Muscle of leg (tissue), 11 donors: ENCODE data around the gene TMEM164. TPM values are rescaled to one million over a fixed set of nuclear protein-coding genes. Genes with fewer than 3 reads are reported as not detected.
"Not testable (repeated sequence)": the region's sequence is repeated elsewhere in the genome, so short reads cannot be mapped to it uniquely, and the experiment has no call there.

ENCODE experiments used
- DNase-seq: peaks from one replicate; pipeline ENCODE4 v3.0.0; 2013
- H3K27ac ChIP-seq: one replicate; pipeline ENCODE4 v1.5.1; 2013; ENCODE audit warnings: mild to moderate bottlenecking, low read length, control low read depth
- H3K27me3 ChIP-seq: one replicate; pipeline ENCODE4 v1.6.1; 2013; ENCODE audit warnings: low read length; ENCODE audit not compliant: control insufficient read depth, insufficient read depth
- H3K36me3 ChIP-seq: one replicate; pipeline ENCODE4 v1.6.1; 2013; ENCODE audit warnings: low read length; ENCODE audit not compliant: control insufficient read depth, insufficient read depth
- H3K4me1 ChIP-seq: one replicate; pipeline ENCODE4 v1.6.1; 2013; ENCODE audit warnings: low read length; ENCODE audit not compliant: control insufficient read depth, insufficient read depth
- H3K4me3 ChIP-seq: one replicate; pipeline ENCODE4 v1.5.1; 2013; ENCODE audit warnings: low read length, control low read depth
- H3K9me3 ChIP-seq: replicated peaks from 2 replicates; pipeline ENCODE4 v1.6.1; 2013; ENCODE audit warnings: low read depth, low read length; ENCODE audit not compliant: control insufficient read depth
- WGBS: methylation state at CpG from one replicate; pipeline ENCODE4 v1.1.5; 2013; ENCODE audit warnings: missing lambda C conversion rate; ENCODE audit not compliant: insufficient coverage; 5-methylcytosine and 5-hydroxymethylcytosine counted together
- polyA plus RNA-seq, 8 donors: library from polyadenylated mRNA; unstranded; fragments of 120-200 nt; gene quantifications; one replicate each; pipeline versions ENCODE4 v1.2.1 to v1.2.3, GENCODE V29; 2013; ENCODE audit warnings: inconsistent platforms in 1 of 8, low replicate concordance in 1 of 8; ENCODE audit not compliant: insufficient read length in 8 of 8, insufficient read depth in 1 of 8
- total RNA-seq: library from RNA; stranded (reverse); fragments of 120-200 nt; gene quantifications from one replicate; pipeline ENCODE4 v1.2.4, GENCODE V29; 2013

TMEM164 gene
- total and polyA plus RNA-seq, 9 donors = 17.9 to 33.5 (median 26.3) TPM

DNA sequence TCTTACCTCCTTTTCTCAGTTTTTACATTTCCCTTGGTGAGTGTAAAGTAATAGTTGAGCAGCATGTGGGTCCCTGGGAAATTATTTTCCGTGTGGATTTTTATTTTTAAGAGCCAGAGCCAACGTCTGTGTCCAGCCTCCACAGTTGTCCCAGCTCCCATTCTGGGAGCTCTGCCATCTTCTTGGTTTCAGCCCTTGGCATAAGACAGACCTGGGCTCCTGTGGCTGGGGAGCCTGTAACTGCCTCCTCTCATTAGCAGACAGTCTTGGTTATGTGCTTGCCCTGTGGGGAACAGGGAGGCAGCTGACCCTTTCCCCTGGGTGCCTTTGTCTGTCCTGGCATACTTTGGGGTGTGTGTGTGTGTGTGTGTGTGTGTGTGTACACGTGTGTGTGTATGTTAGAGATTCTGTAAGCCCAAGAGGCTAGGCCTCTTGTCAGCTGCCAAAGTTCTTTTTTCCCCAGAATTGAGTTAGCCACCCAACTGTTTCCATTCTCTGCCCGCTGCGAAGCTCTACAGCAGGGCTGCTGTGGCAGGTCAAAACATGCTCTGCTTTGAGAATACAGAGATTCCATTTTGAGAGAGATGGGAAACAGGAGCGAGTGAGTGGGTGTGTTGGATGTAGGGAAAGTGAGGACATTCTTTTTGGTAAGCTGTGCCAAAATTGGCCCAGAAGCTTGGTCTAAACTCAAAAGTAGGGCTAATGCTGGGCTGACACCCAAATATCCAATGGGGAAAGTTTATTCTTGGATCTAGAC is 140.7 kb downstream of the TMEM164 start:
- WGBS = 30% methylated on average over 3 of the region's 6 CpGs
- peaks cover 10% of the 10 kb centered on the region for H3K4me1 ChIP-seq
- DNase-seq = peak; percentile 49
- H3K4me3 ChIP-seq = no peak overlapping the region
- H3K9me3 ChIP-seq = no peaks in the 10 kb centered on the region
- H3K36me3 ChIP-seq = peaks cover 7% of the 10 kb centered on the region
- peak overlapping the region; percentile 25 for H3K27ac ChIP-seq
- H3K27me3 ChIP-seq = peaks cover 22% of the 10 kb centered on the region

DNA sequence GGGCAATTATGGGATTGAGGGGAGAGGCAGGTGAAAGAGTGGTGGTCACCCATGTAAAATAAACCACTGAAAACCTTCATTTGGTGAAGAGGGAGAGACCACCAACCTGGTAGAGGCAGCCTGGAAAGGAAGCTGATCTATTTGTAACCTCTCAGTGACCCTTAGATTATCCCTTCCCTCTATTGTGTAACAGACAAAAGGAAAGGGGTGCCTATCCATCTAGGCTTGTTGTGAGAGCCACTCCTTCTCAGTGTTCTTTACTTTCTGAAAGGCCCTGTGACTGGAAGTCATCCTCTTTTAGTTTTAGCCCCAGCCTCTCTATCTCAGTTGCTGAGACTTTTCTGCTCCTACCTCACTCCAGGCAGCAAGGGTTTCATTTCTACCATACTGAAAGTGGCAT is 142.4 kb downstream of the TMEM164 start:
- H3K4me1 ChIP-seq = peaks cover 10% of the 10 kb centered on the region
- no peak overlapping the region for H3K27ac ChIP-seq
- H3K9me3 ChIP-seq = no peaks in the 10 kb centered on the region
- no peak overlapping the region for H3K4me3 ChIP-seq
- H3K36me3 ChIP-seq = peaks cover 7% of the 10 kb centered on the region
- no peak for DNase-seq
- H3K27me3 ChIP-seq = peaks cover 20% of the 10 kb centered on the region

DNA sequence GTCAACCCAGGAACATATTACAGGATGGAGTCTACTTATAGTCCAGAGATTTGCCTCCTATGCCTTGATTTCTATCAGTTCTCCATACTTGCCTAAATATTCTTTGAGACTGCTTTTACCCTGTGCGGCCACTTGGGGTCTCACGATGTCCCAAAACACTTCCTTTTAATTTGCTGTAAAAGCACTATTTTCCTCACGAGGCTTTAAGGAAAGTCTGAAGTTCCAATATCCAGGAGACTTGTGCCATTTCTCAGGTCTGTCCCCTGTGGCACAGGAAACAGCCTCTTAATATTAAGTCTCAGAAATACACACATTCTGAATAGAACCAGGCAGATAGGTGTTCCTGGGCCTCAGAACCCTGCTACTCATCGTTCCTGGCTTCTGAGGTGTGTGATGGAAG is 142.9 kb downstream of the TMEM164 start:
- Histone ChIP-seq H3K4me3 (no peak overlapping the region), H3K9me3 (no peaks in the 10 kb centered on the region), H3K4me1 (peaks cover 10% of the 10 kb centered on the region), H3K36me3 (peaks cover 7% of the 10 kb centered on the region), H3K27ac (no peak overlapping the region), H3K27me3 (peaks cover 19% of the 10 kb centered on the region)
- peak; percentile 48 for DNase-seq
- 0% methylated on average over 3 of the region's 4 CpGs for WGBS

GRCh38 chrX:110146521-110146920 is 143.6 kb downstream of the TMEM164 start:
- no peaks in the 10 kb centered on the region for H3K9me3 ChIP-seq
- peaks cover 7% of the 10 kb centered on the region for H3K36me3 ChIP-seq
- H3K27me3 ChIP-seq = peaks cover 18% of the 10 kb centered on the region
- H3K27ac ChIP-seq = no peak overlapping the region
- H3K4me3 ChIP-seq = no peak overlapping the region
- DNase-seq = peak; percentile 74
- WGBS = no CpG with 5 or more reads among the region's 2 CpGs
- H3K4me1 ChIP-seq = peaks cover 10% of the 10 kb centered on the region

- WGBS = 80% methylated on average over 1 of the region's 2 CpGs
- Histone ChIP-seq H3K36me3 (no peaks in the 10 kb centered on the region), H3K9me3 (no peaks in the 10 kb centered on the region), H3K4me3 (no peak overlapping the region), H3K27me3 (peaks cover 9% of the 10 kb centered on the region), H3K4me1 (no peaks in the 10 kb centered on the region), H3K27ac (no peak overlapping the region)
- DNase-seq = no peak
Observed at GRCh38 chrX:110153244-110153643, 150.3 kb downstream of the TMEM164 start.

DNA sequence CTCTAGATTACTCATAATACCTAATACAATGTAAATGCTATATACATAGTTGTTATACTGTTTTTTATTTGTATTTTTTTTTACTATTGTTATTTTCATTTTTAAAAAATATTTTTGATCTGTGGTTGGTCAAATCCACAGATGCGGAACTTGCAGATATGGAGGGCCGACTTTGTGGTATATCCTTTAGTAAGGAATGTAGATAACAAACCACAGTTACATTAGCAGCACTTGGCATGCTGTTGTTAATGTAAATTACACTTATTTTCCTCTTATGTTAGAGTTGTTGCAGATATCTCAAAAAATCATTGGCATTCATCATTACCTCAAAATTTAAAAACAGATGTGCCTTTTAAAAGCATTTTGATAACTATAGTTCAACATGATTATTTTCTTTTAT is 151.0 kb downstream of the TMEM164 start:
- Histone ChIP-seq H3K36me3 (no peaks in the 10 kb centered on the region), H3K9me3 (no peaks in the 10 kb centered on the region), H3K4me3 (no peak overlapping the region), H3K4me1 (no peaks in the 10 kb centered on the region), H3K27ac (no peak overlapping the region), H3K27me3 (peaks cover 12% of the 10 kb centered on the region)
- no peak for DNase-seq
- WGBS = no CpG with 5 or more reads among the region's 2 CpGs

DNA sequence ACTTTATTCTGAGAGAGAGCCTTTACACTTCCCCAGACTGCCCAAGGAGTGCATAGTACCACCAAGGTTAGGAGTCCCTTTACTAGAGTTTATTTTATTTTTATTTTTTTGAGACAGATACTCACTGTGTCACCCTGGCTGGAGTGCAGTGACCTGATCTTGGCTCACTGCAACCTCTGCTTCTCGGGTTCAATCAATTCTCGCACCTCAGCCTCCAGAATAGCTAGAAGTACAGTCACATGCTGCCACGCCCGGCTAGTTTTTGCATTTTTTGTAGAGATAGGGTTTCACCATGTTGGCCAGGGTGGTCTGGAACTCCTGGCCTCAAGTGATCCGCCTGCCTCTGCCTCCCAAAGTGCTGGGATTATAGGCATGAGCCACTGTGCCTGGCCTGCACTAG is 151.4 kb downstream of the TMEM164 start:
- 50% methylated on average over 1 of the region's 5 CpGs for WGBS
- H3K36me3 ChIP-seq, DNase-seq, H3K4me3 ChIP-seq, H3K27ac ChIP-seq, H3K4me1 ChIP-seq, H3K9me3 ChIP-seq: not testable (repeated sequence)
- H3K27me3 ChIP-seq = peaks cover 15% of the 10 kb centered on the region

GRCh38 chrX:110155759-110156158 is 152.8 kb downstream of the TMEM164 start:
- peaks cover 3% of the 10 kb centered on the region for H3K4me1 ChIP-seq
- no peak for DNase-seq
- no CpG with 5 or more reads among the region's 1 CpG for WGBS
- H3K36me3 ChIP-seq = no peaks in the 10 kb centered on the region
- peaks cover 16% of the 10 kb centered on the region for H3K27me3 ChIP-seq
- H3K27ac ChIP-seq = no peak overlapping the region
- H3K9me3 ChIP-seq = no peaks in the 10 kb centered on the region
- H3K4me3 ChIP-seq = no peak overlapping the region

GRCh38 chrX:110156167-110156754 is 153.3 kb downstream of the TMEM164 start:
- no peak for DNase-seq
- Histone ChIP-seq H3K27ac (no peak overlapping the region), H3K9me3 (no peaks in the 10 kb centered on the region), H3K27me3 (peaks cover 20% of the 10 kb centered on the region), H3K4me3 (no peak overlapping the region), H3K36me3 (no peaks in the 10 kb centered on the region), H3K4me1 (peaks cover 7% of the 10 kb centered on the region)
- 61% methylated on average over 3 of the region's 6 CpGs for WGBS

- no peak overlapping the region for H3K4me3 ChIP-seq
- peaks cover 3% of the 10 kb centered on the region for H3K36me3 ChIP-seq
- H3K27me3 ChIP-seq = peaks cover 27% of the 10 kb centered on the region
- no peak for DNase-seq
- WGBS = 43% methylated on average over 1 of the region's 1 CpG
- H3K4me1 ChIP-seq = peaks cover 7% of the 10 kb centered on the region
- H3K9me3 ChIP-seq = no peaks in the 10 kb centered on the region
- H3K27ac ChIP-seq = no peak overlapping the region
Observed at GRCh38 chrX:110157444-110157843, 154.5 kb downstream of the TMEM164 start.
